Hindlimb muscle (tissue), 1 donor: Measurements from ENCODE around the gene EFNB3. TPM values are rescaled to one million over a fixed set of nuclear protein-coding genes. Genes with fewer than 3 reads are reported as not detected.

Experiments used
- DNase-seq: peaks from one replicate; pipeline ENCODE4 v3.0.0-alpha.2; 2013
- polyA plus RNA-seq: library from polyadenylated mRNA; unstranded; fragments of 120-200 nt; gene quantifications from one replicate; pipeline ENCODE4 v1.2.1, GENCODE V29; 2013; ENCODE audit not compliant: insufficient read length

Gene EFNB3
- 5.4 TPM for polyA plus RNA-seq

GRCh38 chr17:7704601-7705268, at the start of gene EFNB3:
Gene EFNB3 (plus strand): TSS chr17:7705202. CDS start chr17:7705599, 397 bp downstream.
- DNase-seq, result peak; percentile 57

- no peak for DNase-seq
These were observed 49.5 kb upstream of the EFNB3 start for GRCh38 chr17:7655541-7655840.

- DNase-seq, result no peak
These were observed 47.9 kb upstream of the EFNB3 start for GRCh38 chr17:7656958-7657609.

GRCh38 chr17:7667656-7668406, 37.2 kb upstream of the EFNB3 start:
- DNase-seq, result no peak

GRCh38 chr17:7668482-7668881, 36.5 kb upstream of the EFNB3 start:
- no peak for DNase-seq

GRCh38 chr17:7673239-7673638, 31.8 kb upstream of the EFNB3 start:
- no peak for DNase-seq

GRCh38 chr17:7674934-7675333, 30.1 kb upstream of the EFNB3 start:
- no peak for DNase-seq

GRCh38 chr17:7676533-7676932, 28.5 kb upstream of the EFNB3 start:
- DNase-seq, result no peak

GRCh38 chr17:7677388-7678067, 27.5 kb upstream of the EFNB3 start:
- DNase-seq, result no peak

- DNase-seq, result no peak
These were observed 20.0 kb upstream of the EFNB3 start for GRCh38 chr17:7684851-7685532.

- peak; percentile 95 for DNase-seq
These were observed 19.3 kb upstream of the EFNB3 start for GRCh38 chr17:7685533-7686221.

GRCh38 chr17:7686222-7687071, 18.6 kb upstream of the EFNB3 start:
- DNase-seq, result peak; percentile 91

- peak; percentile 90 for DNase-seq
These were observed 17.7 kb upstream of the EFNB3 start, which contains the start of gene TP53 for GRCh38 chr17:7687072-7687907. Gene TP53 (minus strand): TSS chr17:7687490. CDS start chr17:7676594, 10,896 bp downstream.

- peak; percentile 97 for DNase-seq
These were observed 16.8 kb upstream of the EFNB3 start, which contains the start of gene WRAP53 for GRCh38 chr17:7687908-7688807. Gene WRAP53 (plus strand): TSS chr17:7688477. CDS start chr17:7688649, 172 bp downstream.

- no peak for DNase-seq
These were observed 16.1 kb upstream of the EFNB3 start for GRCh38 chr17:7688808-7689316.

- DNase-seq, result no peak
These were observed 9.4 kb upstream of the EFNB3 start for GRCh38 chr17:7695586-7695985.

GRCh38 chr17:7697828-7698588, 7.0 kb upstream of the EFNB3 start:
- no peak for DNase-seq

GRCh38 chr17:7700510-7700909, 4.5 kb upstream of the EFNB3 start:
- DNase-seq, result no peak
